LNCaP clone FGC (cell line): Measurements from ENCODE around the gene RACK1.

ENCODE experiments used
- DNase-seq: peaks from one replicate; pipeline ENCODE4 v3.0.0-alpha.2; 2011; ENCODE audit warnings: low read depth
- H3K4me3 ChIP-seq: 2 replicates; pipeline ENCODE4 v1.5.1; 2011; ENCODE audit warnings: mild to moderate bottlenecking, low read depth, low read length, control low read depth
- TF ChIP-seq, protein P1 (sequence below): IDR thresholded peaks from 2 replicates; pipeline ENCODE4 v1.5.1; 2012; ENCODE audit warnings: mild to moderate bottlenecking; ENCODE audit not compliant: control insufficient read depth, insufficient read depth; ENCODE audit errors: extremely low read depth

RACK1 gene

DNA sequence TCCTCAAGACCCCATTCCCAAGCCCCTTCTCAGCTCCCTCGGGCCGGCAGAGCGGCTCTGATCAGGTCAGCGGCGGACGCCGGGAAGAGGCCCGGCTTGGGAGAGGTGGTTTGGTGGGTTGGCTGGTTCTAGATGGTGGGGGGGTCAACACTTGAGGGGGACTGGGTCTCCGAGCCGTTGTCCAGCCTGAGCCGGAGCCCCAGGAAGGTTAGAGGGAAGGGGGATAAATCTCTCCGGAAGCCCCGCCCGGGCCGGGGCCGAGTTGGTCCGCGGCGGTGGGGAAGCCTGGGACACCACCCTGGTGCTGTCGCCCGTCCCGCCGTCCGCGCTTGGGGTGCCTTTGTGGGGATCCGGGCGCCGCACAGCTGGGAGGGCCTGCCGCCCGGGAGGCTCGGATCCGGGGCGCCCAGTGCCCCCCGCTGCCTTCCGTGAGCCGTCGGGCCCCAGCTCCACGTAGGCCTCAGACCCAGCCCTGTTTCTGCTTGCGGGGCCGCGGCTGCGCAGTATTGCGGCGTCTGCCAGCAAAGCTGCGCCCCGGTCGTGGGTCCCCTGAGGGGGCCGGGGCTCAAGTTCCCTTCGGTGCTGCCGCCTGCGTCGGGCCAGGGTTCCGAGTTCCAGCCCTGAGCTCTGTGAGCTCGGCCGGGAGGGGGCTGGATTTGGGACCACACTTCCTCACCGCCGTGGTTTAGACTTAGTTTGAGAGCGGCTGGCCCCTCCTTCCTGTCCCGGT, 17.8 kb upstream of the RACK1 start:
- H3K4me3 ChIP-seq: peak overlapping the region; percentile 80
- DNase-seq: no peak
- TF ChIP-seq, protein P1, sequence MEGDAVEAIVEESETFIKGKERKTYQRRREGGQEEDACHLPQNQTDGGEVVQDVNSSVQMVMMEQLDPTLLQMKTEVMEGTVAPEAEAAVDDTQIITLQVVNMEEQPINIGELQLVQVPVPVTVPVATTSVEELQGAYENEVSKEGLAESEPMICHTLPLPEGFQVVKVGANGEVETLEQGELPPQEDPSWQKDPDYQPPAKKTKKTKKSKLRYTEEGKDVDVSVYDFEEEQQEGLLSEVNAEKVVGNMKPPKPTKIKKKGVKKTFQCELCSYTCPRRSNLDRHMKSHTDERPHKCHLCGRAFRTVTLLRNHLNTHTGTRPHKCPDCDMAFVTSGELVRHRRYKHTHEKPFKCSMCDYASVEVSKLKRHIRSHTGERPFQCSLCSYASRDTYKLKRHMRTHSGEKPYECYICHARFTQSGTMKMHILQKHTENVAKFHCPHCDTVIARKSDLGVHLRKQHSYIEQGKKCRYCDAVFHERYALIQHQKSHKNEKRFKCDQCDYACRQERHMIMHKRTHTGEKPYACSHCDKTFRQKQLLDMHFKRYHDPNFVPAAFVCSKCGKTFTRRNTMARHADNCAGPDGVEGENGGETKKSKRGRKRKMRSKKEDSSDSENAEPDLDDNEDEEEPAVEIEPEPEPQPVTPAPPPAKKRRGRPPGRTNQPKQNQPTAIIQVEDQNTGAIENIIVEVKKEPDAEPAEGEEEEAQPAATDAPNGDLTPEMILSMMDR: no peak

GRCh38 chr5:181260720-181261319, 17.1 kb upstream of the RACK1 start, which contains the start of gene TRIM52:
TSS of gene TRIM52 (minus strand) at chr5:181261143. CDS start at chr5:181260813, 330 bp downstream.
- H3K4me3 ChIP-seq: peak within 1 kb of the TSS; percentile 80
- TF ChIP-seq, protein P1: no peak
- DNase-seq: peak; percentile 78

GRCh38 chr5:181259974-181260719, 16.4 kb upstream of the RACK1 start:
- no peak for DNase-seq
- TF ChIP-seq, protein P1: no peak

DNA sequence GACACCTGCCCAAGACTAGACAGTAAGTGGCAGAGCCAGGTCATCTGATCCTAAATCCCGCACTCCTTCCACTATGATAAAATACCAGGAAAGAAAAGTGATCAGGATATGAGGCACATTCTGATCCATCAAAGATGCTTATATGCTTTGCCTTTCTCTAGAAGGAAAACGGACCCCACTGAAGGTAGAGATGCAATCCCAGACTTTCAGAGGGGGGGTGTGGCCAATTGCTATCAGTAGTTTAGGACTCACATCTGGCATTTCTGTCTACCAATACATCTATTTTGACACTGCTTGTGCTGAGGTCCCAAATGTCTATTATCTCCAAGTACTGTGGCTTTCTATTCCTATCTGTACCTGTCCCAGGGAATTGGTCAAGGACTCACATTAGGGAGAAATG, 15.6 kb upstream of the RACK1 start:
- TF ChIP-seq, protein P1: no peak
- no peak for DNase-seq
- H3K4me3 ChIP-seq: peak overlapping the region; percentile 80

More at GRCh38 chr5:181259974-181260719, 16.4 kb upstream of the RACK1 start:
- H3K4me3 ChIP-seq: peak overlapping the region; percentile 80

DNA sequence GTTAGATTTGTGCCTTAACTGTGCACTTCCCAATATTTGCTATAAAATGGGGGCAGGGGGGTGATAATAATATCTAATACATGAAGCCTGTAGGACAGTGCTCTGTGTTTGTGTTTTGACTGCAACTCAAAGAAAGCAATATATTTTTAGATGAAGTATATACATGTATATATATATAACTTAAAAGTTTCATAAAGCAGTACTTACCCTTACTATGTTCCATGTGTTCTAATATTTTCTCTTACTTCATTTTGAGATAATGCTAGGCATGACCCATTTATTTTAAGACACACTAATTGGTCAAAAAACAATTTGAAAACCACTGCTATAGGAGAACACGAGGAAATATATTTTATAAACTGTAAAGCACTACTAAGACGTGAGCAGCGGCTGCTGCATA, 14.9 kb upstream of the RACK1 start:
- TF ChIP-seq, protein P1: no peak
- H3K4me3 ChIP-seq: peak overlapping the region; percentile 80
- DNase-seq: no peak

- no peak overlapping the region for H3K4me3 ChIP-seq
- no peak for DNase-seq
- TF ChIP-seq, protein P1: no peak
Observed at GRCh38 chr5:181255836-181256578, 12.3 kb upstream of the RACK1 start.
